ENCODE measurements around the gene CORO6. TPM values are rescaled to one million over a fixed set of nuclear protein-coding genes. Genes with fewer than 3 reads are reported as not detected.

Gene CORO6
- total and polyA plus RNA-seq, 4 experiments from 2014 or later, result 1.6 to 2.2 TPM; not detected in 2

GRCh38 chr17:29589524-29590410 is 32.9 kb downstream of the CORO6 start, which contains the start of gene GIT1:
Gene GIT1 (minus strand): TSS chr17:29589648. CDS start chr17:29589378, 270 bp downstream.
- no peaks in the 10 kb centered on the region for H3K36me3 ChIP-seq (ENCODE audit: insufficient read depth, low read length)
- peaks cover 0 to 6% of the 10 kb centered on the region in 2 donors for H3K36me3 Mint-ChIP-seq
- no peaks in the 10 kb centered on the region for H3K9me3 ChIP-seq (ENCODE audit: control insufficient read depth in 1 of 2, low read length in 2 of 2)
- H3K27ac ChIP-seq (ENCODE audit: low read depth, low read length), result peak within 1 kb of the TSS; percentile 70
- H3K9me3 Mint-ChIP-seq, result no peaks in the 10 kb centered on the region
- POLR2A ChIA-PET (ENCODE audit: partially characterized antibody), result interaction anchor here (0.6 to 10.7 kb wide), 5 partner anchors 9 to 28 kb away, joined by 4 to 115 read pairs (median 18); partner anchors contain the start of genes ABHD15 and TP53I13
- H3K4me3 Mint-ChIP-seq, result peak within 1 kb of the TSS; percentile 93 to 97 (median 95)
- peak within 1 kb of the TSS; percentile 61 to 82 for H3K4me3 ChIP-seq (ENCODE audit: low read length in 2 of 2)
- CTCF ChIA-PET (ENCODE audit: partially characterized antibody), result interaction anchor here (1.4 to 28.5 kb wide), 5 partner anchors 9 to 27 kb away, joined by 7 to 523 read pairs (median 105); partner anchors contain the start of genes ABHD15, CORO6 and TP53I13
- intact Hi-C loops (cut with micrococcal nuclease), result loop anchor here (1.0 to 5.0 kb wide), 4 partner anchors 21 to 341 kb away; partner anchors contain the start of genes SSH2 and TP53I13
- no peaks in the 10 kb centered on the region for H3K27me3 ChIP-seq (ENCODE audit: insufficient read depth, low read length)
- H3K27ac Mint-ChIP-seq, result peak within 1 kb of the TSS; percentile 86 to 97 (median 92)
- peaks cover 30 to 71% (median 53%) of the 10 kb centered on the region in 4 donors for H3K4me1 Mint-ChIP-seq
- peaks cover 82% of the 10 kb centered on the region for H3K4me1 ChIP-seq (ENCODE audit: insufficient read depth, low read length)
- H3K27me3 Mint-ChIP-seq, result no peaks in the 10 kb centered on the region
- peak; percentile 81 to 86 (median 85) for DNase-seq

- peak overlapping the region; percentile 93 to 97 (median 95) for H3K4me3 Mint-ChIP-seq
- no peaks in the 10 kb centered on the region for H3K27me3 Mint-ChIP-seq
- no peaks in the 10 kb centered on the region for H3K9me3 Mint-ChIP-seq
- peaks cover 35 to 81% (median 60%) of the 10 kb centered on the region in 4 donors for H3K4me1 Mint-ChIP-seq
- no peaks in the 10 kb centered on the region for H3K9me3 ChIP-seq (ENCODE audit: control insufficient read depth in 1 of 2, low read length in 2 of 2)
- H3K27ac Mint-ChIP-seq, result peak overlapping the region; percentile 68 to 97 (median 92)
- POLR2A ChIA-PET (ENCODE audit: partially characterized antibody), result interaction anchor here (0.6 to 10.7 kb wide), 12 partner anchors 8 to 294 kb away, joined by 3 to 115 read pairs (median 5); partner anchors contain the start of genes ABHD15 and TP53I13
- CTCF ChIA-PET (ENCODE audit: partially characterized antibody), result interaction anchor here (0.9 to 28.5 kb wide), 5 partner anchors 9 to 342 kb away, joined by 3 to 523 read pairs (median 7); partner anchors contain the start of genes CORO6 and SSH2
- no peaks in the 10 kb centered on the region for H3K36me3 ChIP-seq (ENCODE audit: insufficient read depth, low read length)
- H3K36me3 Mint-ChIP-seq, result peaks cover 0 to 4% of the 10 kb centered on the region in 2 donors
- H3K4me3 ChIP-seq (ENCODE audit: low read length in 2 of 2), result peak overlapping the region; percentile 61 to 76
- DNase-seq, result peak in 4 of 5 donors; percentile 36 to 67 (median 39)
- H3K27ac ChIP-seq (ENCODE audit: low read depth, low read length), result peak overlapping the region; percentile 50
- intact Hi-C loops (cut with micrococcal nuclease), result loop anchor here (1.0 to 5.0 kb wide), 4 partner anchors 20 to 342 kb away; partner anchors contain the start of genes SSH2 and TP53I13
- H3K27me3 ChIP-seq (ENCODE audit: insufficient read depth, low read length), result no peaks in the 10 kb centered on the region
- H3K4me1 ChIP-seq (ENCODE audit: insufficient read depth, low read length), result peaks cover 85% of the 10 kb centered on the region
Observed at GRCh38 chr17:29588562-29589411, 33.9 kb downstream of the CORO6 start.

- peak overlapping the region; percentile 61 to 76 for H3K4me3 ChIP-seq (ENCODE audit: low read length in 2 of 2)
- POLR2A ChIA-PET (ENCODE audit: partially characterized antibody), result interaction anchor here (0.9 to 10.7 kb wide), 11 partner anchors 9 to 294 kb away, joined by 3 to 115 read pairs (median 6); partner anchors contain the start of genes ABHD15 and TP53I13
- intact Hi-C loops (cut with micrococcal nuclease), result loop anchor here (5.0 kb wide), 1 partner anchor 174 kb away; no protein-coding TSS in a partner anchor
- Mint-ChIP-seq H3K4me3 (peak overlapping the region; percentile 93 to 97 (median 95)), H3K4me1 (peaks cover 35 to 85% (median 60%) of the 10 kb centered on the region in 4 donors), H3K9me3 (no peaks in the 10 kb centered on the region), H3K36me3 (peaks cover 0 to 4% of the 10 kb centered on the region in 2 donors), H3K27me3 (no peaks in the 10 kb centered on the region), H3K27ac (peak overlapping the region; percentile 86 to 97 (median 94))
- H3K27me3 ChIP-seq (ENCODE audit: insufficient read depth, low read length), result no peaks in the 10 kb centered on the region
- H3K9me3 ChIP-seq (ENCODE audit: control insufficient read depth in 1 of 2, low read length in 2 of 2), result no peaks in the 10 kb centered on the region
- peaks cover 82% of the 10 kb centered on the region for H3K4me1 ChIP-seq (ENCODE audit: insufficient read depth, low read length)
- H3K27ac ChIP-seq (ENCODE audit: low read depth, low read length), result peak overlapping the region; percentile 50
- DNase-seq, result no peak
- H3K36me3 ChIP-seq (ENCODE audit: insufficient read depth, low read length), result no peaks in the 10 kb centered on the region
- CTCF ChIA-PET (ENCODE audit: partially characterized antibody), result interaction anchor here (0.8 to 28.5 kb wide), 6 partner anchors 9 to 342 kb away, joined by 3 to 523 read pairs (median 6); partner anchors contain the start of genes CORO6, SSH2 and TP53I13
Observed at GRCh38 chr17:29588017-29588561, 34.6 kb downstream of the CORO6 start.

- H3K4me1 ChIP-seq (ENCODE audit: insufficient read depth, low read length), result peaks cover 79% of the 10 kb centered on the region
- Mint-ChIP-seq H3K4me3 (peak overlapping the region; percentile 93 to 97 (median 95)), H3K36me3 (peaks cover 0 to 8% of the 10 kb centered on the region in 2 donors), H3K27me3 (no peaks in the 10 kb centered on the region), H3K9me3 (no peaks in the 10 kb centered on the region), H3K4me1 (peaks cover 35 to 82% (median 58%) of the 10 kb centered on the region in 4 donors), H3K27ac (peak overlapping the region; percentile 30 to 94 (median 66))
- peak overlapping the region; percentile 50 for H3K27ac ChIP-seq (ENCODE audit: low read depth, low read length)
- DNase-seq, result no peak
- ChIA-PET POLR2A (ENCODE audit: partially characterized antibody) (interaction anchor here (1.0 to 10.7 kb wide), 9 partner anchors 9 to 218 kb away, joined by 3 to 115 read pairs (median 12); partner anchors contain the start of genes ABHD15 and TP53I13), CTCF (ENCODE audit: partially characterized antibody) (interaction anchor here (0.8 to 28.5 kb wide), 4 partner anchors 15 to 192 kb away, joined by 3 to 523 read pairs (median 7); partner anchors contain the start of genes CORO6 and TP53I13)
- H3K27me3 ChIP-seq (ENCODE audit: insufficient read depth, low read length), result no peaks in the 10 kb centered on the region
- no peaks in the 10 kb centered on the region for H3K36me3 ChIP-seq (ENCODE audit: insufficient read depth, low read length)
- intact Hi-C loops (cut with micrococcal nuclease), result loop anchor here (5.0 kb wide), 1 partner anchor 175 kb away; no protein-coding TSS in a partner anchor
- H3K4me3 ChIP-seq (ENCODE audit: low read length in 2 of 2), result peak overlapping the region; percentile 61 to 76
- no peaks in the 10 kb centered on the region for H3K9me3 ChIP-seq (ENCODE audit: control insufficient read depth in 1 of 2, low read length in 2 of 2)
Observed at GRCh38 chr17:29587591-29587990, 35.1 kb downstream of the CORO6 start.

- intact Hi-C loops (cut with micrococcal nuclease), result loop anchor here (5.0 kb wide), 1 partner anchor 175 kb away; no protein-coding TSS in a partner anchor
- ChIA-PET CTCF (ENCODE audit: partially characterized antibody) (interaction anchor here (0.8 to 28.5 kb wide), 7 partner anchors 10 to 344 kb away, joined by 3 to 523 read pairs (median 5); partner anchors contain the start of genes CORO6 and TP53I13), POLR2A (ENCODE audit: partially characterized antibody) (interaction anchor here (1.4 to 12.9 kb wide), 6 partner anchors 18 to 217 kb away, joined by 3 to 127 read pairs (median 21); partner anchors contain the start of genes ABHD15 and TP53I13)
- Mint-ChIP-seq H3K4me3 (peak overlapping the region; percentile 59 to 97 (median 95)), H3K36me3 (peaks cover 0 to 15% of the 10 kb centered on the region in 2 donors), H3K9me3 (no peaks in the 10 kb centered on the region), H3K27ac (peak overlapping the region; percentile 43 to 92 (median 73)), H3K4me1 (peaks cover 38 to 75% (median 55%) of the 10 kb centered on the region in 4 donors), H3K27me3 (no peaks in the 10 kb centered on the region)
- Histone ChIP-seq H3K27ac (ENCODE audit: low read depth, low read length) (peak overlapping the region; percentile 50), H3K4me1 (ENCODE audit: insufficient read depth, low read length) (peaks cover 71% of the 10 kb centered on the region), H3K4me3 (ENCODE audit: low read length in 2 of 2) (no peak overlapping the region), H3K27me3 (ENCODE audit: insufficient read depth, low read length) (no peaks in the 10 kb centered on the region), H3K36me3 (ENCODE audit: insufficient read depth, low read length) (peaks cover 3% of the 10 kb centered on the region), H3K9me3 (ENCODE audit: control insufficient read depth in 1 of 2, low read length in 2 of 2) (no peaks in the 10 kb centered on the region)
- DNase-seq, result no peak
Observed at GRCh38 chr17:29586676-29587469, 35.8 kb downstream of the CORO6 start.

Data from CD4-positive, alpha-beta memory T cell (primary cell).